GM21423 (cell line): ENCODE measurements around the gene CHRDL2.

ENCODE experiments used
- ATAC-seq: cut with Tn5 transposase; IDR thresholded peaks from one replicate; pipeline ENCODE4 v1.9.1; 2021; ENCODE audit warnings: mild to moderate bottlenecking, moderate library complexity; ENCODE audit not compliant: unreplicated experiment

The CHRDL2 gene

DNA sequence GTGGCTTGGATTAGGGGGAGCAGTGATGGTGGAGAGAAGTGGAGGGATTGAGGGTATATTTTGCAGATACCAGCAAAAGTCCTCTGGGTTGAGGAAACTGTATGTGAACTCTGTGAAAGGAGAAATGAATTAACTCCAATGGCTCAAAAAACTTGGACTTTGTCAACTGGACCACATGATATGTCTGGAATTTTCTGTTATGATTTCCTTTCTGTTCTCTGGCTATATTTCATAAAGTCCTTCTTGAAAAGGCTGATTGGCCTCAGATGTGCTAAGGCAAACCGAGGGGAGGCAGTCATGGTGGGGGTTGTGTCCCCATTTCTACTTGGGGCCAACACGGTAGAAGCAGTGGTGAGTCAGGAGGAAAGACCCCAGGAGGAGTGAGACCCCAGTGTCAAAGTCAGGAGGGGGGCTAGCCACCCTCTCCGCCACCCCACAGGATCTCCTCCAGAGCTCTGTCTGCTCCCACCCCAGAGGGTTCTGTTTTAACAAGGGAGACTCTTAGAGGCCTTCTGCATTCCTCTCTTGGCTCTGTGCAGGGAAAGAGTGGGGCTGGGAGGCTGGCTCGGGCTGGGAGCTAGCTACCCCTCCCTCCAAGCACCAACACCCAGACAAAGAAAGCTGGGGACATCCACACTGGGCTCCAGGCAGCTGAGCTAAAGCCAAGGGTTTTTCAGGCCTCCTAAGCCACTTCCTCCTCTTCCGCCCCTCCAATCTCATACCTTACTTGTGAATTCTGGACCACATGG lies 13.8 kb downstream of the CHRDL2 start:
- no peak for ATAC-seq

DNA sequence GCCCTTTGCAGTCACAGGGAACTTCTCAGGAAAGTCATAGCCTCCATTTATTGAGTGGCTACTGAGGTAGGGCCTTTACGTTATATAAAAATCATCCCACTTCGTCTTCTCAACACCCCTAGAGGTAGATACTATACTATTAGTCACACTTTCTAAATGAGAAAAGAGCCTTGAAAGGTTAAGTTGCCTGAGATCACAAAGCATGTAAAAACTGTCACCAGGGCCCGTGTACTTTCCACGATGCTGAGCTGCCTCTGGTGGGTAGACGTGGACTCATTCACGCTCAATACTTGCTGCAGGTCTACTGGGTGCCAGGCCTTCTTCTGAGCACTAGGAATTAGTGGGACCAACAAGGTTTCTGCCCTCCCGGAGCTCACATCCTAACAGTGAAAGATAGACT lies 16.3 kb downstream of the CHRDL2 start:
- ATAC-seq, result no peak

DNA sequence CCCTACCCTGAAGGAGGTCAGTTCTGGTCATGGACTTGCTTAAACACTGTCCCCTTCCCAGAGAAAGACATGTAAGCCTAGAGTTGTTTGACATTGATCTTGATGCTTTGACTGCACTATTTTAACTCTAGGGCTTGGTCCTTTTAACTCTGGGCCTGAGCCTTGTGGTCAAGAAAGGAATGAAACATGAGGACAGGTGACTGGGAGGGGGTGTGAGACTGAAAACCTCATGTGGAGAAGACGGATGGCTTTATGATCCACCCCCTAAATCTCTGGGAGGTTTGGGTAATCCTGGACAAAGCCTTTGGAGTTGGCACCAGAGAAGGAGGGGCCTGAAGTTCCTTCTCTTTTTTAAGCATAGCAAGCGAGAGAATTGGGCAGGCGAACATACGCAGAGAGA lies 17.5 kb downstream of the CHRDL2 start:
- ATAC-seq, result no peak

DNA sequence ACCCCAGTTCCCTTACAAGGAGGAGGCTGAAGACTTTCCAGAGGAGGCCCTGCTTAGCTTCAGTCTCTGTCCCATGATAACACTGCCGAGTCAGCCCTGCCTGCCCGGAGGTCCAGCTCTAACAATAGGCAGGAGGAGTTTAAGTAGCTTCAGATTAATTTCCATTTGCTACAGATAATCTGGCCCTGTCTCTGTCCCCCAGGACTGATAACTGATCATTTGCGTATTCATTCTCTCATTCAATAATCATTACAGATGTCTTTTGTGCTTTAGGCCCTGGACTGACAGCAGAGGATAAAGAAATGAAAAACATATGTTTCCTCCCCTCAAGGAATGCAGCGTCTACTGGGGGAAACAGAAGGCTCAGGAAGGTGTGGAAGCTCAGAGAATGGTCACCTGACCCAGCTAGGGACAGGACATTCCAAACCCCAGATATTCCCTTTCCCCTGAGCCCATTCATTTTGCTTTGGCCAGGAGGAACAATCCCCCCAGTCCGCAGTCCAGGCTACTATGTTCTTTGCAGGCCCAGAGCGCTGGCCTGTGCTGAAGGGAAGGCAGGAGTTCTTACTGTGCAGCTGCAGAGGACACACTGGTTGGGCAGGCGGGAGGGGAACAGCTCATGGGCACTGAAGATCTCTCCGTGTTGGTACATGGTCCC lies 20.8 kb downstream of the CHRDL2 start:
- no peak for ATAC-seq

- ATAC-seq, result no peak
These were observed 22.1 kb downstream of the CHRDL2 start for GRCh38 chr11:74709175-74709574.

- no peak for ATAC-seq
These were observed 23.4 kb downstream of the CHRDL2 start for GRCh38 chr11:74707602-74708510.

DNA sequence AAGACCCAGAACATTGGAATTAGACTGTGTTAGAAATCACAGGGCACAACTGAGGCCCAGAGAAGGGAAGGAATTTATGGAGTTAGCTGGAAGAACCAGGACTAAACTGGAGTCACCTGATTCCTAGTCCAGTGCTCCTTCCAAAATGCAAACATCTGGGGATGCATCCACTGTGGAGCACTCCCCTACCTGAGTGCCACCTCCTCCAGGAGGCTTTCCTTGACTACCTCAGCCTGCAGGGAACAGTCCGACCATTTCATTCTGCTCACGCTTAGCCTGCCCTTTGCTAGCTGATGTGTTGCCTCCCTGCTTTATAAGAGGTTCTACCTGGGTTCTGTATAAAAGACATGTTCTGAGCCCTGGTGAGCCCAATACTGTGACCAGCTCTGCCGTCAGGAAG lies 24.0 kb downstream of the CHRDL2 start:
- ATAC-seq, result no peak

- ATAC-seq, result no peak
These were observed 28.0 kb downstream of the CHRDL2 start for GRCh38 chr11:74703211-74703610.

DNA sequence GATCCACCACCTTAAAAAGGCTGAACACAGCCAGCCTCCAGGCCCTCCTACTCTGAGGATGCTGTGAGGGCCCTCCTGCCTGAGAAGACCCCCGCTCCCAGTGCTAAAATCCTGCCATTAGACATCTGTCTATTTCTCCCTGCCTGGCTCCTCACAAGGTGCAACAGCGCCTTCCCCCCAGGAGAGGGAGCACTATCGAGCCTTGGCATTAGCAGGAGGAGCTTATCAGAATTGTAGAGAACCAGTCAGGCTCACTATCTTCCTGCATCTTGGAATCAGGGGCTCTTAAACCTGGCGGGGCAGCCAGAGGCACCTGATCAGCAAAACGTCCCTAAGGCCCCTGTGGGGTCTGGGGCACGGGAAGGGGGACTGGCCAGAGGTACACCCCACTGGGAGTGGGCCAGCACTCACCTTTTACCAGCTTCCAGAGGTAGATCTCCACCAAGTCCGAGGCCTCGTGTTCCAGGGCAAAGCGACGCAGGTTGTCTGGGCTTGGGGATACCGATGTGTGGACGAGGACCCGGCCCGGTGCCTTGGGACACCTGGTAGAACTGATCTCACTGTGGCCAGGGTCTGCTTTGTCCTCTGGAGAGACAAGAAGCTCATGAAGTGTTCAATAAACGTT lies 28.7 kb downstream of the CHRDL2 start:
- ATAC-seq, result no peak

DNA sequence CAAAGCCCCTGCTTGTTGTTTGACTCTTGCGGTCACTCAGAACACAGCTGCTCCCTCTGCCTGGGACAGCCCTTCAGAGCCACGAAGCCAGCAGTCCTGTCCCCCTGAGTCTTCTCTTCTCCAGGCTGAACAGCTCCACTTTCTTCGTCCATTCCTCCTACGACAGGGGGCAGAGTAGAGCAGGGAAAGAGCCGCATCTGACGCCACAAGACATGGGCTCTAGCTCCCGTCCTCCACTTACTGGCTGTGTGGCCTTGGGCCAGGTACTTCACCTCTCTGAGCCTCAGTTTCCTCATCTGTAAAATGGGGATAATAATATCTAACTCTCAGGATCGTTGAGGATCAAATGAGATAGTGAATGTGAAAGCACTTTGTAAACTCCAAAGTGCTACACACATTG lies 29.9 kb downstream of the CHRDL2 start:
- no peak for ATAC-seq

DNA sequence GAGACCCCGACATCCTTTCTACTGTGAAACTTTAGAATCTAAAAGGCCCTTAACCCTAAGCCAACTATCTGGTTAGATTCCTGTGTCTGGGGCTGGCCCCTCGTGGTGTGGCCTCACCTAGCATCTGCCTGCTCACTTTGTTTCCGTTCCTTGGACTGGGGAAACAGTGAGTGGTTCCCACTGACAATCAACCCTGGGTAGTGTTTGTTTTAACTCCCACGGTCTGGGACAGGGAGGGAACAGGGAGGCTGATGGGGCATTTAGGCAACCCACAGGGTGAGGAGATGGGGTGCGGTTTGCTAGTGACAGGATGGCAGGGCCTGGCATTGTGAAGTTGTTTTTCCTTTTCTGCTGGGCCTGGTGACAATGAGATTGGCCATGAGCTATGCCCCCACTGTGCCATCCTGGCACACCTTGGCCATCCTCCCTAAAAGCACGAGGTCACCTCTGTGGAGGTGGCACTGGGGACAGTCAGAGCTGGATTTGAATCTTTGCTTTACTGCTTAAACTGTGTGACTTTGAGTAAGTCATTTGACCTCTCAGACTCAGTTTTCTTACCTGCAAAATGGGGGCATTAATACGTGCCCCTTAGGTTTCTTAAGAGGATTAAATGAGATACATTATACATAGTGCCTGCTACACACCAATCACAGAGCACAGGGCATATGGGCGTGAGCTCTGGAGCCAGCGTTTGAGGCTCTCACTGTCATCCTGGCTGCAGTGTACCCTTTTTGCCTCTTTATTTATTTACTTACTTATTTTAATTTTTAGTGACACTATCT lies 31.4 kb downstream of the CHRDL2 start:
- ATAC-seq, result no peak

DNA sequence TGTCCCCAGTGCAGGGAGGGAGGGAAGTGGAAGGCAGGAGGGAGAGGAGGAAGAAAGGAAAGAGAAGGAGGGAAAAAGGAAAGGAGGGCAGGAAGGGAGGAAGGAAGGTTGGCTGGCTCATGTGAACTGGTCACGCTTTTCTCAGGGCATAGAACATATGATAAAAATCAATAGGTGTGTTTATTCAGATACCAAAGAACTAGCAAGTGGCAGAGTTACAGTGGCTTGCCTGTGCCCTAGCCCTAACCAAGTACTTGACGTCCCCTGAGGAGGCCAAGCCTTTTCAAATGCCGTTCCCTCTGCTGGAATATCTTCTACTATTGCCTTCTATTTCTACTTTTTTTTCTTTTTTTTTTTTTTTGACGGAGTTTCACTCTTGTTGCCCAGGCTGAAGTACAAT lies 33.5 kb downstream of the CHRDL2 start:
- ATAC-seq, result no peak

DNA sequence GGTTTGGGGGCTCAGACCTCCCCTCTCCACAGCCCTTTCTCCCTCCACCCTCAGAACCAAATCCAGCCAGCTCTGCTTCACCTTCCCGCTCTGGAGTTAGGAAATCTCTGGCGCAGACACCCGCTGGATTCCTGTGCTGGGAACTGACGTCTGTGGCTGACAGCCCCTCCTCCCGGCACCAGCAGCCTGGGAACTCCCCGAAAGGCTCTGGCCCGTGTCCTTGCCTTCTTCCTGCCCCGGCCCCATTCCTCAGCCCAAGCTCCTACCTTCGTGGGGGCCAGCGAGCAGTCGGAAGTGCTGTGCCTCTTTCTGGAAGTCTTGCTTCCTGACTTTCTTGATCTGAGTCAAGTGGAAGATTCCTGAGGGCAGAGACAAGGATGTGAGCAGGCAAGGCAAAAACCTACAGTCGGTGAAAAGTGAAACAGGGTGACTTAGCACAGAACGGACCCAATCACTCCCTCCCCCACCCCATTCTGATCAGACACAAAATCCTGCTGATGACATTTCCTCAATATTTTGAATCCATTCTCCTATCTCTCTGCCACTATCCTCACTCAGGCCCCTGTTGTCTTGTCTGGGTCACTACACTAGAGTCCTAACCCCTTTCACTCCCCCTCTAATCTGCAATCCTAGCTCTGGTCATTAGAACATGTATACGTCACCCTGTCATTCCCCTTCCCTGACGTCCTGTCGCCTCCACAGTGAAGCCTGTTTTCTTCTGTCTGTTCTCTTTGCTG lies 34.1 kb downstream of the CHRDL2 start:
- no peak for ATAC-seq

DNA sequence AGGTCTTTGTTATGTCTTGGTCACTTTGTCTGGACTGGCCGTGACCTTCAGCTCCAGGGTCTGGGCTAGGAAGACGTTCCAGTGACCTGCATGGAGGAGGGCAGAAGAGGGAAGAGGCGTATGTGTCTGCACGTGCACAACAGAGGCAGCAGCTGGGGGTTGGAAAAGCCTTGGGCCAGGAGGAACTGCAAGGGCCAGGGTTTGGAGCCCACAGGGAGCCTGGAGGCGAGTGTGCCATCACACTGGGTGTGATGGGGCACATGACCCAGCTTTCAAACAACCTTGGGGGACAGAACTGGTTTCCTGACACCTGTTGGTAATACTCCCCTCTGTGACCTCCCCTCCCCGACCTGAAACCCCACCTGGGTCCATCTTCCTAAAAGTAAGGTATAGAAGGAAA lies 34.7 kb downstream of the CHRDL2 start:
- no peak for ATAC-seq

GRCh38 chr11:74695705-74696280 lies 35.4 kb downstream of the CHRDL2 start:
- ATAC-seq, result no peak

- ATAC-seq, result no peak
These were observed 36.9 kb downstream of the CHRDL2 start for GRCh38 chr11:74694136-74694930.

DNA sequence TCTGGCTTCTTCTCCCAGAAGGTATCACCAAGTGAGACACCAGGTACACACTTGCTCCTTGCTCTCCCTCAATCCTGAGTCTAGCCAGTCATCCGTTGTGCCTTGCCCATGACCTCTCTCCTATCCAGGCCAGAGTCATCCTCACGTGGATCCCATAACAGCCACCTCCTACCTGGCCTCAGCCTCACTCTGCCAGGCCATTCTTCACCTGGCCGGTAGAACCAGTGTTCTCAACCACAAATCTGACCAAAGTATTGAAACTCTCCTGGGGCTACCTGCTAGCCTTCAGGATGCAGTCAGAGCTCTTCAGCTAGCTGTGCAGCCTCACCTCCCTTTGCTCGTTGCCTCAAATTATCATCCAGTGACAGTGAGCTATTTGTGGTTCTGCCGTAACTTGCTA lies 37.7 kb downstream of the CHRDL2 start:
- ATAC-seq, result no peak

DNA sequence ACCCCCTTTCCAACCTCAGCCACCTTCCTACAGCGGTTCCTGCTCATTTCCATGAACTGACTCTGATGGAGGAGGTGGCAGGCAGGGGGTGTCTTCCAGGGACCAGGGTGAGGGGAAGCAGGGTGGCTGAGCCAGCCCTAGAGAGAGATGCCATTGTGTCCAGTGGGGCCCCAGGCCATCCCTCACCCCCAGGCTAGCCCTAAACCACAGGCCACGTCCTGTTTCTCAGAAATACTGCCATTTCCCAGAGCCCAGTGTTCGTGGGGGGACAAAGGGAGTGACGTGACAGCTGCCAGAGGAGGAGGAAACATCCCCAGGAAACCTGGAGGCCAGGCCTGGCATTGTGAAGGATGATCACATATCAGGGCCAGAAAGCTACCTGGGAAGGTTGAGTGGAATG lies 39.5 kb downstream of the CHRDL2 start:
- ATAC-seq, result no peak

- ATAC-seq, result no peak
These were observed 41.6 kb downstream of the CHRDL2 start for GRCh38 chr11:74689666-74690065.
